HepG2 (cell line): ENCODE data around the gene ANK3. TPM values are rescaled to one million over a fixed set of nuclear protein-coding genes. Genes with fewer than 3 reads are reported as not detected.

Experiments
- ADNP ChIP-seq: sonication (generic); formaldehyde crosslinking; IDR thresholded peaks from 2 replicates; pipeline ENCODE4 v1.4.0; 2020; ENCODE audit warnings: missing genetic modification reagents
- BRD4 ChIP-seq: sonication (generic); formaldehyde crosslinking; IDR thresholded peaks from 2 replicates; pipeline ENCODE4 v1.4.0; 2020; ENCODE audit warnings: missing genetic modification reagents
- HDAC1 ChIP-seq: sonication (generic); formaldehyde crosslinking; IDR thresholded peaks from 2 replicates; pipeline ENCODE4 v1.5.1; 2020; ENCODE audit warnings: mild to moderate bottlenecking, missing genetic modification reagents
- HNF4A ChIP-seq: sonication (generic); formaldehyde crosslinking; IDR thresholded peaks from 2 replicates; pipeline ENCODE4 v1.4.0; 2020; ENCODE audit warnings: missing genetic modification reagents
- HOXA5 ChIP-seq: sonication (generic); formaldehyde crosslinking; IDR thresholded peaks from 2 replicates; pipeline ENCODE4 v1.4.0; 2020; ENCODE audit warnings: missing genetic modification reagents
- JUN ChIP-seq: sonication (generic); formaldehyde crosslinking; IDR thresholded peaks from 2 replicates; pipeline ENCODE4 v1.4.0; 2020; ENCODE audit warnings: mild to moderate bottlenecking, missing genetic modification reagents
- KAT8 ChIP-seq: IDR thresholded peaks from 2 replicates; pipeline ENCODE4 v1.6.1; 2016; ENCODE audit warnings: missing genetic modification reagents, missing compliant biosample characterization
- KLF11 ChIP-seq: IDR thresholded peaks from 2 replicates; pipeline ENCODE4 v1.6.1; 2016; ENCODE audit warnings: missing compliant biosample characterization
- MED13 ChIP-seq: sonication (generic); formaldehyde crosslinking; IDR thresholded peaks from 2 replicates; pipeline ENCODE4 v1.5.0; 2020; ENCODE audit warnings: missing genetic modification reagents
- NFIC ChIP-seq: IDR thresholded peaks from 2 replicates; pipeline ENCODE4 v1.6.1; 2012; ENCODE audit warnings: mild to moderate bottlenecking, low read length, inconsistent platforms
- NR2F6 ChIP-seq, 2 experiments: IDR thresholded peaks; 2 replicates each; pipeline ENCODE4 v1.6.1; 2016; ENCODE audit warnings: antibody characterized with exemption in 1 of 2, mild to moderate bottlenecking in 1 of 2
- PPARG ChIP-seq: conservative IDR thresholded peaks from 2 replicates; pipeline ENCODE4 v1.6.1; 2016; ENCODE audit warnings: missing biosample characterization, missing genetic modification reagents
- RFX1 ChIP-seq: fragments of 450-650 bp; IDR thresholded peaks from 2 replicates; pipeline ENCODE4 v1.6.1; 2017
- RORA ChIP-seq: sonication (generic); formaldehyde crosslinking; IDR thresholded peaks from 2 replicates; pipeline ENCODE4 v1.5.0; 2020; ENCODE audit warnings: mild to moderate bottlenecking, missing genetic modification reagents, moderate library complexity
- SMAD1 ChIP-seq: sonication (generic); formaldehyde crosslinking; IDR thresholded peaks from 2 replicates; pipeline ENCODE4 v1.4.0; 2020; ENCODE audit warnings: missing genetic modification reagents, low read depth, mild to moderate bottlenecking, borderline replicate concordance
- SUZ12 ChIP-seq: fragments of 150-350 bp; IDR thresholded peaks from 2 replicates; pipeline ENCODE4 v1.6.1; 2014; ENCODE audit warnings: low read depth, low read length
- TAF15 ChIP-seq: fragments of 200-400 bp; formaldehyde crosslinking; IDR thresholded peaks from one replicate; pipeline ENCODE4 v1.6.1; 2018; ENCODE audit warnings: mild to moderate bottlenecking, low read depth, low read length; ENCODE audit not compliant: poor library complexity, severe bottlenecking
- TOE1 ChIP-seq: sonication (generic); formaldehyde crosslinking; IDR thresholded peaks from 2 replicates; pipeline ENCODE4 v1.4.0; 2020; ENCODE audit warnings: mild to moderate bottlenecking, missing genetic modification reagents
- YEATS2 ChIP-seq: sonication (generic); formaldehyde crosslinking; IDR thresholded peaks from 2 replicates; pipeline ENCODE4 v1.4.0; 2020; ENCODE audit warnings: missing genetic modification reagents, borderline replicate concordance
- ZBTB38 ChIP-seq: sonication (generic); formaldehyde crosslinking; IDR thresholded peaks from 2 replicates; pipeline ENCODE4 v1.5.1; 2020; ENCODE audit warnings: mild to moderate bottlenecking, missing genetic modification reagents
- ZBTB7A ChIP-seq: sonication (generic); formaldehyde crosslinking; IDR thresholded peaks from 2 replicates; pipeline ENCODE4 v1.8.0; 2022; ENCODE audit warnings: mild to moderate bottlenecking, missing genetic modification reagents
- ZFY ChIP-seq: sonication (generic); formaldehyde crosslinking; IDR thresholded peaks from 2 replicates; pipeline ENCODE4 v1.4.0; 2020; ENCODE audit warnings: missing genetic modification reagents
- ZNF251 ChIP-seq: sonication (generic); formaldehyde crosslinking; IDR thresholded peaks from 2 replicates; pipeline ENCODE4 v1.9.0; 2021; ENCODE audit warnings: mild to moderate bottlenecking, missing genetic modification reagents
- ZNF331 ChIP-seq: sonication (generic); formaldehyde crosslinking; IDR thresholded peaks from 2 replicates; pipeline ENCODE4 v1.4.0; 2020; ENCODE audit warnings: missing genetic modification reagents
- ZNF354B ChIP-seq: sonication (generic); formaldehyde crosslinking; IDR thresholded peaks from 2 replicates; pipeline ENCODE4 v1.8.0; 2022; ENCODE audit warnings: mild to moderate bottlenecking, missing genetic modification reagents
- ZNF672 ChIP-seq: sonication (generic); formaldehyde crosslinking; IDR thresholded peaks from 2 replicates; pipeline ENCODE4 v1.8.1; 2022; ENCODE audit warnings: missing genetic modification reagents
- ZNF674 ChIP-seq: sonication (generic); formaldehyde crosslinking; IDR thresholded peaks from 2 replicates; pipeline ENCODE4 v1.5.0; 2020; ENCODE audit warnings: low read depth, mild to moderate bottlenecking, missing genetic modification reagents
- ZNF792 ChIP-seq: IDR thresholded peaks from 2 replicates; pipeline ENCODE4 v1.6.1; 2016
- polyA plus RNA-seq, 8 experiments: library from polyadenylated mRNA; depleted of rRNA in 3 of 8; stranded (reverse) in 7 of 8; unstranded in 1 of 8; fragments of >200 nt; fragmentation: Illumina TruSeq in 4 of 8; extraction: Trizol in 4 of 8; gene quantifications; 2 replicates each; pipeline versions ENCODE4 v1.2.1 to v1.2.3, GENCODE V29; 2011 to 2016; ENCODE audit warnings: low read depth in 4 of 8, missing spikeins in 1 of 8, mixed read lengths in 1 of 8; ENCODE audit not compliant: insufficient read depth in 1 of 8
- total RNA-seq, 5 experiments: library from RNA; depleted of rRNA; stranded (reverse); fragments of >200 nt; fragmentation: Illumina TruSeq; extraction: Trizol; gene quantifications; 2 replicates each; pipeline ENCODE4 v1.2.3, GENCODE V29; 2016; ENCODE audit warnings: low read depth in 1 of 5
- TF ChIP-seq, protein P1 (sequence below): IDR thresholded peaks from 2 replicates; pipeline ENCODE4 v1.6.1; 2016; ENCODE audit warnings: low read depth, borderline replicate concordance
- TF ChIP-seq, protein P2 (sequence below): sonication (generic); formaldehyde crosslinking; IDR thresholded peaks from 2 replicates; pipeline ENCODE4 v1.8.0; 2022; ENCODE audit warnings: missing genetic modification reagents, mild to moderate bottlenecking, inconsistent platforms, borderline replicate concordance
- TF ChIP-seq, protein P3 (sequence below): sonication (generic); formaldehyde crosslinking; IDR thresholded peaks from 2 replicates; pipeline ENCODE4 v1.4.0; 2020; ENCODE audit warnings: mild to moderate bottlenecking, missing genetic modification reagents
- TF ChIP-seq, protein P4 (sequence below): sonication (generic); formaldehyde crosslinking; IDR thresholded peaks from 2 replicates; pipeline ENCODE4 v1.8.1; 2023; ENCODE audit warnings: mild to moderate bottlenecking, missing genetic modification reagents, borderline replicate concordance
- TF ChIP-seq, protein P5 (sequence below): sonication (generic); formaldehyde crosslinking; IDR thresholded peaks from 2 replicates; pipeline ENCODE4 v1.5.0; 2020; ENCODE audit warnings: missing genetic modification reagents, mild to moderate bottlenecking, borderline replicate concordance

The ANK3 gene
- total and polyA plus RNA-seq, 2 of the 13 experiments (the other 11 are each of a cell fraction or from before 2014, with no cell fraction given), result not detected

DNA sequence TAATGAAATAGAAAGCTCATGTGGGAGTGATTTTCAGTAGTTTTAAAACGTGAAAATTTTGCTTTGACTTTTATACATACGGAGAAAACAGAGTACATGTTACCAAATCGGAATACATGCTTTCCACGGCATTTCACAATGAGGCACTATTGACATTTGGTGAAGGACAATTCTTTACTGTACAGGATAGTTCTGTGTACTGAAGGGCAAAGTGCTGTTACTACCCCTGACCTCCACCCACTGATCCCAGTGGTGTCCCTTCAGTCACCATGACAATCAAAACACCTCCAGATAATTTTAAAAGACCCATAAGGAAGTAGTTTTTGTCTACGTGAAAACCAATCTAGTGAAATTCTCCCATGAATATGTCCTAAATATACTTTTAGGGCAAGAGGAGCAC is 33.1 kb upstream of the ANK3 start (continued):
- TF ChIP-seq ADNP (CRISPR knock-in tag) (no peak), KLF11 (0 out of 2 replicates have a peak, but pooled peaks have one; percentile 41), ZNF331 (CRISPR knock-in tag) (peak; percentile 56; the same call in 1 of the 2 replicates), KAT8 (0 out of 2 replicates have a peak, but pooled peaks have one; percentile 39), MED13 (CRISPR knock-in tag) (no peak), HOXA5 (CRISPR knock-in tag) (0 out of 2 replicates have a peak, but pooled peaks have one; percentile 47), ZNF792 (0 out of 2 replicates have a peak, but pooled peaks have one; percentile 50), JUN (CRISPR knock-in tag) (no peak), TOE1 (no peak), TAF15 (no peak), ZNF672 (CRISPR knock-in tag) (no peak), ZNF251 (CRISPR knock-in tag) (no peak), SMAD1 (CRISPR knock-in tag) (no peak), ZFY (CRISPR knock-in tag) (no peak), ZNF674 (CRISPR knock-in tag) (no peak), RFX1 (peak; percentile 78), ZBTB7A (CRISPR knock-in tag) (no peak), HDAC1 (CRISPR knock-in tag) (peak; percentile 46; the same call in 1 of the 2 replicates), NFIC (peak; percentile 49; the same call in 1 of the 2 replicates), SUZ12 (no peak), HNF4A (CRISPR knock-in tag) (peak; percentile 96), BRD4 (CRISPR knock-in tag) (no peak), YEATS2 (CRISPR knock-in tag) (no peak), RORA (CRISPR knock-in tag) (no peak), NR2F6 (IDR thresholded peaks at IDR 0.05) (peak; percentile 88), NR2F6 (CRISPR knock-in tag; IDR thresholded peaks at IDR 0.05) (peak; percentile 84), ZNF354B (no peak), PPARG (peak; percentile 75), ZBTB38 (CRISPR knock-in tag) (no peak)
- TF ChIP-seq, protein P1, sequence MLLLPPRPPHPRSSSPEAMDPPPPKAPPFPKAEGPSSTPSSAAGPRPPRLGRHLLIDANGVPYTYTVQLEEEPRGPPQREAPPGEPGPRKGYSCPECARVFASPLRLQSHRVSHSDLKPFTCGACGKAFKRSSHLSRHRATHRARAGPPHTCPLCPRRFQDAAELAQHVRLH (CRISPR knock-in tag), result 0 out of 2 replicates have a peak, but pooled peaks have one; percentile 28
- TF ChIP-seq, protein P2, sequence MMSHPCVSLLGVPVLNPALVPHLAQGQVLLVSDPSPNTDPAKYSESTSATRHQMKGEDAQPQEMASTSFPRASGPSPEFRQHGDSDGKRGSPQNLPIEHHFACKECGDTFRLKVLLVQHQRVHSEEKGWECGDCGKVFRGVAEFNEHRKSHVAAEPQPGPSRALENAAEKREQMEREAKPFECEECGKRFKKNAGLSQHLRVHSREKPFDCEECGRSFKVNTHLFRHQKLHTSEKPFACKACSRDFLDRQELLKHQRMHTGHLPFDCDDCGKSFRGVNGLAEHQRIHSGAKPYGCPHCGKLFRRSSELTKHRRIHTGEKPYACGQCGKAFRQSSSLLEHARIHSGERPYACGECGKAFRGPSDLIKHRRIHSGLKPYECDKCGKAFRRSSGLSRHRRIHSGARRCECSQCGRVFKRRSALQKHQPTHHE (CRISPR knock-in tag), result no peak
- TF ChIP-seq, protein P3, sequence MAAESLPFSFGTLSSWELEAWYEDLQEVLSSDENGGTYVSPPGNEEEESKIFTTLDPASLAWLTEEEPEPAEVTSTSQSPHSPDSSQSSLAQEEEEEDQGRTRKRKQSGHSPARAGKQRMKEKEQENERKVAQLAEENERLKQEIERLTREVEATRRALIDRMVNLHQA (CRISPR knock-in tag), result no peak
- TF ChIP-seq, protein P4, sequence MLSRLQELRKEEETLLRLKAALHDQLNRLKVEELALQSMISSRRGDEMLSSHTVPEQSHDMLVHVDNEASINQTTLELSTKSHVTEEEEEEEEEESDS, result no peak
- TF ChIP-seq, protein P5, sequence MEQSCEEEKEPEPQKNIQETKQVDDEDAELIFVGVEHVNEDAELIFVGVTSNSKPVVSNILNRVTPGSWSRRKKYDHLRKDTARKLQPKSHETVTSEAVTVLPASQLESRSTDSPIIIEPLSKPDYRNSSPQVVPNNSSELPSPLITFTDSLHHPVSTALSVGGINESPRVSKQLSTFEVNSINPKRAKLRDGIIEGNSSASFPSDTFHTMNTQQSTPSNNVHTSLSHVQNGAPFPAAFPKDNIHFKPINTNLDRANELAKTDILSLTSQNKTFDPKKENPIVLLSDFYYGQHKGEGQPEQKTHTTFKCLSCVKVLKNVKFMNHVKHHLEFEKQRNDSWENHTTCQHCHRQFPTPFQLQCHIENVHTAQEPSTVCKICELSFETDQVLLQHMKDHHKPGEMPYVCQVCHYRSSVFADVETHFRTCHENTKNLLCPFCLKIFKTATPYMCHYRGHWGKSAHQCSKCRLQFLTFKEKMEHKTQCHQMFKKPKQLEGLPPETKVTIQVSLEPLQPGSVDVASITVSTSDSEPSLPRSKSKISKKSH (CRISPR knock-in tag), result no peak
